K562 (cell line): Measurements from ENCODE around the gene PTPRU. TPM values are rescaled to one million over a fixed set of nuclear protein-coding genes. Genes with fewer than 3 reads are reported as not detected.

ENCODE experiments used
- ARHGAP35 ChIP-seq: fragments of 450-650 bp; IDR thresholded peaks from 2 replicates; pipeline ENCODE4 v1.6.1; 2018; ENCODE audit not compliant: partially characterized antibody
- BMI1 ChIP-seq: fragments of 150-350 bp; IDR thresholded peaks from 2 replicates; pipeline ENCODE4 v1.6.1; 2014; ENCODE audit warnings: low read length
- E2F3 ChIP-seq: fragments of 250-450 bp; sonication (Bioruptor Pico); IDR thresholded peaks from 2 replicates; pipeline ENCODE4 v1.4.0; 2020; ENCODE audit warnings: mild to moderate bottlenecking
- ESRRA ChIP-seq: fragments of 450-650 bp; IDR thresholded peaks from 2 replicates; pipeline ENCODE4 v1.6.1; 2014; ENCODE audit warnings: low read depth, mild to moderate bottlenecking, moderate library complexity, borderline replicate concordance
- KLF16 ChIP-seq: IDR thresholded peaks from 2 replicates; pipeline ENCODE4 v1.6.1; 2016; ENCODE audit warnings: antibody characterized with exemption
- KLF6 ChIP-seq: fragments of 250-450 bp; sonication (Bioruptor Pico); IDR thresholded peaks from 2 replicates; pipeline ENCODE4 v1.4.0; 2020; ENCODE audit warnings: mild to moderate bottlenecking, moderate library complexity, borderline replicate concordance
- MCM2 ChIP-seq: fragments of 450-650 bp; IDR thresholded peaks from 2 replicates; pipeline ENCODE4 v1.6.1; 2017; ENCODE audit warnings: low read depth, mild to moderate bottlenecking
- NR2C2 ChIP-seq, 2 experiments: fragments of 200-800 bp in 1 of 2; sonication (Bioruptor generic) in 1 of 2; sonication (generic) in 1 of 2; formaldehyde crosslinking in 1 of 2; IDR thresholded peaks; 2 replicates each; pipeline versions ENCODE4 v1.6.1 to v1.8.0; 2016 to 2022; ENCODE audit warnings: mild to moderate bottlenecking in 1 of 2, missing compliant biosample characterization in 1 of 2, missing genetic modification characterization in 1 of 2, missing genetic modification reagents in 1 of 2
- NR4A1 ChIP-seq, 2 experiments: fragments of 250-450 bp in 1 of 2; fragments of 450-650 bp in 1 of 2; sonication (Bioruptor Pico) in 1 of 2; IDR thresholded peaks; 2 replicates each; pipeline versions ENCODE4 v1.4.0 to v1.6.1; 2016 to 2020; ENCODE audit warnings: mild to moderate bottlenecking in 2 of 2, missing compliant biosample characterization in 1 of 2, missing genetic modification characterization in 1 of 2, moderate library complexity in 1 of 2
- SMAD4 ChIP-seq: fragments of 250-450 bp; sonication (Bioruptor Pico); conservative IDR thresholded peaks from 2 replicates; pipeline ENCODE4 v1.8.0; 2021; ENCODE audit warnings: inconsistent platforms, mild to moderate bottlenecking, moderate library complexity
- ZFX ChIP-seq: sonication (generic); formaldehyde crosslinking; IDR thresholded peaks from 2 replicates; pipeline ENCODE4 v1.8.0; 2022; ENCODE audit warnings: mild to moderate bottlenecking, missing genetic modification reagents, moderate library complexity
- ZKSCAN1 ChIP-seq: fragments of 150-350 bp; IDR thresholded peaks from 2 replicates; pipeline ENCODE4 v1.6.1; 2016; ENCODE audit warnings: low read depth, low read length
- ZNF354B ChIP-seq: fragments of 250-450 bp; sonication (Bioruptor Pico); IDR thresholded peaks from 2 replicates; pipeline ENCODE4 v1.4.0; 2020
- ZNF445 ChIP-seq: fragments of 250-450 bp; sonication (Bioruptor Pico); IDR thresholded peaks from 2 replicates; pipeline ENCODE4 v1.4.0; 2020; ENCODE audit warnings: low read depth, mild to moderate bottlenecking, moderate library complexity
- ZNF76 ChIP-seq: fragments of 250-450 bp; sonication (Bioruptor Pico); IDR thresholded peaks from 2 replicates; pipeline ENCODE4 v1.4.0; 2020; ENCODE audit warnings: mild to moderate bottlenecking, moderate library complexity, borderline replicate concordance
- polyA plus RNA-seq, 8 experiments: library from polyadenylated mRNA; depleted of rRNA in 4 of 8; stranded (reverse) in 5 of 8; unstranded in 3 of 8; fragments of >200 nt; fragmentation: Nextera tagmentation in 2 of 8; fragmentation: Illumina TruSeq in 1 of 8; extraction: Ambion mirVana in 2 of 8; extraction: Trizol in 1 of 8; gene quantifications; 2 replicates each; pipeline versions ENCODE4 v1.2.1 to v1.2.3, GENCODE V29; 2011 to 2014; ENCODE audit warnings: inconsistent platforms in 1 of 8, missing spikeins in 1 of 8
- total RNA-seq, 7 experiments: library from RNA; depleted of rRNA in 6 of 7; stranded (reverse); fragments of >200 nt in 6 of 7; fragmentation: Illumina TruSeq in 2 of 7; extraction: Trizol in 2 of 7; gene quantifications; 2 replicates each; pipeline versions ENCODE4 v1.2.1 to v1.2.3, GENCODE V29; 2011 to 2021; ENCODE audit warnings: low replicate concordance in 1 of 7
- TF ChIP-seq, protein P1 (sequence below): sonication (generic); formaldehyde crosslinking; IDR thresholded peaks from 2 replicates; pipeline ENCODE4 v1.8.1; 2023; ENCODE audit warnings: missing genetic modification reagents, mild to moderate bottlenecking, borderline replicate concordance
- TF ChIP-seq, protein P2 (sequence below): sonication (generic); formaldehyde crosslinking; IDR thresholded peaks from 2 replicates; pipeline ENCODE4 v1.8.0; 2022; ENCODE audit warnings: missing genetic modification reagents, mild to moderate bottlenecking, moderate library complexity, borderline replicate concordance
- TF ChIP-seq, protein P3 (sequence below): fragments of 450-650 bp; IDR thresholded peaks from 2 replicates; pipeline ENCODE4 v1.6.1; 2016
- TF ChIP-seq, protein P4 (sequence below): fragments of 450-650 bp; formaldehyde crosslinking; conservative IDR thresholded peaks from 2 replicates; pipeline ENCODE4 v1.4.0; 2022; ENCODE audit warnings: mild to moderate bottlenecking, missing genetic modification characterization

Gene PTPRU
- total and polyA plus RNA-seq, 9 of the 15 experiments (the other 6 are each of a cell fraction or from before 2014, with no cell fraction given): 0.01 to 2.9 (median 1.0) TPM

DNA sequence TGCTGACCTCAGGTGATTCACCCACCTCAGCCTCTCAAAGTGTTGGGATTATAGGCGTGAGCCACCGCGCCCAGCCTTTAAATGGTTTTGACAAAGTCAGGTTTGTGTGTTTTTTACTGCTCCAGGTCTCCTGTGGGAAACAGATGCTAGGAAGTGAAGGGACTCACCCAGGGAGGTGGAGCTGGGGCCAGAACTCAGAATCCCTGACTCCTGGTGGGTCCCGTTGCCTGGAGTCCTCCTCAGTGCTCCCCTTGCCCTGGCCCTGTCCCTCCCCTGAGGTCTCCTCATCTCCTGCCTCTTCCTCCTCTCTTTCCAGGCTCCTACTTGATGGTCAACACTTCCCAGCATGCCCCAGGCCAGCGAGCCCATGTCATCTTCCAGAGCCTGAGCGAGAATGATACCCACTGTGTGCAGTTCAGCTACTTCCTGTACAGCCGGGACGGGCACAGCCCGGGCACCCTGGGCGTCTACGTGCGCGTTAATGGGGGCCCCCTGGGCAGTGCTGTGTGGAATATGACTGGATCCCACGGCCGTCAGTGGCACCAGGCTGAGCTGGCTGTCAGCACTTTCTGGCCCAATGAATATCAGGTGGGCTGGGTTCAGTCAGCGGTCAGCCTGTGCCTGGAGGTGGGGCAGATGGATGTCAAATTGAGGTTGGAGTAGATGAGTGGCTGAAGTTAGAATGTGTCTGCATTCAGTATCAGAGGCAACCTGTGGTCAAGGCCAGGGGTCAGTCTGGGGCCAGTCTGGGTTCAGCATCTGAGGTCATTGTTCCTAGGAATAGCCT lies 22.1 kb downstream of the PTPRU start (continued):
- TF ChIP-seq, protein P1, sequence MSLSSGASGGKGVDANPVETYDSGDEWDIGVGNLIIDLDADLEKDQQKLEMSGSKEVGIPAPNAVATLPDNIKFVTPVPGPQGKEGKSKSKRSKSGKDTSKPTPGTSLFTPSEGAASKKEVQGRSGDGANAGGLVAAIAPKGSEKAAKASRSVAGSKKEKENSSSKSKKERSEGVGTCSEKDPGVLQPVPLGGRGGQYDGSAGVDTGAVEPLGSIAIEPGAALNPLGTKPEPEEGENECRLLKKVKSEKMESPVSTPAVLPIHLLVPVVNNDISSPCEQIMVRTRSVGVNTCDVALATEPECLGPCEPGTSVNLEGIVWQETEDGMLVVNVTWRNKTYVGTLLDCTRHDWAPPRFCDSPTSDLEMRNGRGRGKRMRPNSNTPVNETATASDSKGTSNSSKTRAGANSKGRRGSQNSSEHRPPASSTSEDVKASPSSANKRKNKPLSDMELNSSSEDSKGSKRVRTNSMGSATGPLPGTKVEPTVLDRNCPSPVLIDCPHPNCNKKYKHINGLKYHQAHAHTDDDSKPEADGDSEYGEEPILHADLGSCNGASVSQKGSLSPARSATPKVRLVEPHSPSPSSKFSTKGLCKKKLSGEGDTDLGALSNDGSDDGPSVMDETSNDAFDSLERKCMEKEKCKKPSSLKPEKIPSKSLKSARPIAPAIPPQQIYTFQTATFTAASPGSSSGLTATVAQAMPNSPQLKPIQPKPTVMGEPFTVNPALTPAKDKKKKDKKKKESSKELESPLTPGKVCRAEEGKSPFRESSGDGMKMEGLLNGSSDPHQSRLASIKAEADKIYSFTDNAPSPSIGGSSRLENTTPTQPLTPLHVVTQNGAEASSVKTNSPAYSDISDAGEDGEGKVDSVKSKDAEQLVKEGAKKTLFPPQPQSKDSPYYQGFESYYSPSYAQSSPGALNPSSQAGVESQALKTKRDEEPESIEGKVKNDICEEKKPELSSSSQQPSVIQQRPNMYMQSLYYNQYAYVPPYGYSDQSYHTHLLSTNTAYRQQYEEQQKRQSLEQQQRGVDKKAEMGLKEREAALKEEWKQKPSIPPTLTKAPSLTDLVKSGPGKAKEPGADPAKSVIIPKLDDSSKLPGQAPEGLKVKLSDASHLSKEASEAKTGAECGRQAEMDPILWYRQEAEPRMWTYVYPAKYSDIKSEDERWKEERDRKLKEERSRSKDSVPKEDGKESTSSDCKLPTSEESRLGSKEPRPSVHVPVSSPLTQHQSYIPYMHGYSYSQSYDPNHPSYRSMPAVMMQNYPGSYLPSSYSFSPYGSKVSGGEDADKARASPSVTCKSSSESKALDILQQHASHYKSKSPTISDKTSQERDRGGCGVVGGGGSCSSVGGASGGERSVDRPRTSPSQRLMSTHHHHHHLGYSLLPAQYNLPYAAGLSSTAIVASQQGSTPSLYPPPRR (CRISPR knock-in tag): no peak
- no peak for TF ChIP-seq ZNF354B (CRISPR knock-in tag)
- TF ChIP-seq, protein P2, sequence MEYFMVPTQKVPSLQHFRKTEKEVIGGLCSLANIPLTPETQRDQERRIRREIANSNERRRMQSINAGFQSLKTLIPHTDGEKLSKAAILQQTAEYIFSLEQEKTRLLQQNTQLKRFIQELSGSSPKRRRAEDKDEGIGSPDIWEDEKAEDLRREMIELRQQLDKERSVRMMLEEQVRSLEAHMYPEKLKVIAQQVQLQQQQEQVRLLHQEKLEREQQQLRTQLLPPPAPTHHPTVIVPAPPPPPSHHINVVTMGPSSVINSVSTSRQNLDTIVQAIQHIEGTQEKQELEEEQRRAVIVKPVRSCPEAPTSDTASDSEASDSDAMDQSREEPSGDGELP (CRISPR knock-in tag): peak; percentile 36; the same call in 1 of the 2 replicates
- TF ChIP-seq KLF6 (CRISPR knock-in tag): no peak
- no peak for TF ChIP-seq ZNF445 (CRISPR knock-in tag)
- TF ChIP-seq, protein P3, sequence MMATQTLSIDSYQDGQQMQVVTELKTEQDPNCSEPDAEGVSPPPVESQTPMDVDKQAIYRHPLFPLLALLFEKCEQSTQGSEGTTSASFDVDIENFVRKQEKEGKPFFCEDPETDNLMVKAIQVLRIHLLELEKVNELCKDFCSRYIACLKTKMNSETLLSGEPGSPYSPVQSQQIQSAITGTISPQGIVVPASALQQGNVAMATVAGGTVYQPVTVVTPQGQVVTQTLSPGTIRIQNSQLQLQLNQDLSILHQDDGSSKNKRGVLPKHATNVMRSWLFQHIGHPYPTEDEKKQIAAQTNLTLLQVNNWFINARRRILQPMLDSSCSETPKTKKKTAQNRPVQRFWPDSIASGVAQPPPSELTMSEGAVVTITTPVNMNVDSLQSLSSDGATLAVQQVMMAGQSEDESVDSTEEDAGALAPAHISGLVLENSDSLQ: peak; percentile 56; the same call in 1 of the 2 replicates
- no peak for TF ChIP-seq NR4A1 (CRISPR knock-in tag; IDR thresholded peaks at IDR 0.05)
- 0 out of 2 replicates have a peak, but pooled peaks have one; percentile 38 for TF ChIP-seq NR4A1 (tag; IDR thresholded peaks at IDR 0.05)
- TF ChIP-seq ESRRA: peak; percentile 75; the same call in 1 of the 2 replicates
- TF ChIP-seq, protein P4, sequence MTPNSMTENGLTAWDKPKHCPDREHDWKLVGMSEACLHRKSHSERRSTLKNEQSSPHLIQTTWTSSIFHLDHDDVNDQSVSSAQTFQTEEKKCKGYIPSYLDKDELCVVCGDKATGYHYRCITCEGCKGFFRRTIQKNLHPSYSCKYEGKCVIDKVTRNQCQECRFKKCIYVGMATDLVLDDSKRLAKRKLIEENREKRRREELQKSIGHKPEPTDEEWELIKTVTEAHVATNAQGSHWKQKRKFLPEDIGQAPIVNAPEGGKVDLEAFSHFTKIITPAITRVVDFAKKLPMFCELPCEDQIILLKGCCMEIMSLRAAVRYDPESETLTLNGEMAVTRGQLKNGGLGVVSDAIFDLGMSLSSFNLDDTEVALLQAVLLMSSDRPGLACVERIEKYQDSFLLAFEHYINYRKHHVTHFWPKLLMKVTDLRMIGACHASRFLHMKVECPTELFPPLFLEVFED (CRISPR knock-in tag): no peak
- no peak for TF ChIP-seq E2F3 (CRISPR knock-in tag)
- TF ChIP-seq KLF16: no peak
- no peak for TF ChIP-seq ARHGAP35
- TF ChIP-seq ZFX (CRISPR knock-in tag): no peak
- TF ChIP-seq NR2C2 (CRISPR knock-in tag; IDR thresholded peaks at IDR 0.05): no peak
- peak; percentile 60 for TF ChIP-seq NR2C2 (tag; IDR thresholded peaks at IDR 0.05)
- peak; percentile 81 for TF ChIP-seq ZKSCAN1
- peak; percentile 86 for TF ChIP-seq SMAD4
- no peak for TF ChIP-seq BMI1
- no peak for TF ChIP-seq MCM2
- TF ChIP-seq ZNF76 (CRISPR knock-in tag): no peak
